Skin epidermis (tissue), 12 donors: Measurements from ENCODE around the gene UGT1A1.

Experiments
- H3K27ac ChIP-seq, 21 experiments: fragments of 200-600 bp; sonication (generic) in 11 of 21; one replicate each; pipeline ENCODE4 v1.5.0; 2020; ENCODE audit warnings: mild to moderate bottlenecking in 3 of 21, inconsistent platforms in 2 of 21, moderate library complexity in 2 of 21
- H3K4me3 ChIP-seq, 7 experiments: fragments of 200-600 bp; sonication (generic) in 2 of 7; one replicate each; pipeline ENCODE4 v1.5.0; 2020; ENCODE audit warnings: inconsistent platforms in 2 of 7, mild to moderate bottlenecking in 2 of 7, moderate library complexity in 1 of 7

The UGT1A1 gene

DNA sequence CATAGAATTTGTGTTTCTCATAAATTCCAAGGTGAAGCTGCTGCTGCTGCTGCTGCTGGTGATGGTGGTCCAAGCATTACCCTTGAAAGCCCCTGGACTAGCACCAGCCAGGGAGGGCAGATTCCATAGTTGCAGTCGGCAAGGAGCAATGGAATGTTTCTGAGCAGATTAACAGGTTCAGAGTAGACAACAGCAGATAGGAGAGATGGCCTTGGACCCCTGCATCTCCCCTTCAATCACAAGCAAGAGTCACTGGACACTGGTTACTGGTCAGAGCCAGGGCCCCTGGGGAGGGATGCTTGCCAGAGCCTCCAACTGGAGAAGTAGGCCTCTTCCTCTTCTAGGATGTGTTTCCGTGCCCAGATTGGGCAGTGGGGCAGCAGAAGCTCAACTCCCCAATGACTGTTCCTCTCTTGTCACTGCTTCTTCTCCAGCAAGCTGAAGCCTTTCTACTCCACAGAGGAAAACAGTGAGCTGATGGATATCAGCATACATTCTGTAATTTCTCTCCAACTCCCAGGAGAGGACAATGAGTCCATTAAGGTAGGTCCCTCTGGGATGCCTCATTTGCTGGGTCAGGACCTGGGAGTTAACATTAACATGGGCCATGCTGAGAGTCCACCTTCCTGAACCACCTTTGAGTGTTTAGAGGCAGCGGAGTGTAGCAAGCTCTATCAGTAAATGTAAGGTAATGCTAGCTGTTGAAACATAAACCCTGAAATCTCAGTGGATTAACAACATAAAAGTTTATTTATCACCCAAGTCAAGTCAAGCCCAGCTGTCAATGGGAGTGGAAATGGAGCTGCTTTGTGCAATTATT, 53.4 kb downstream of the UGT1A1 start:
- Histone ChIP-seq H3K27ac (no peak overlapping the region), H3K4me3 (no peak overlapping the region)

DNA sequence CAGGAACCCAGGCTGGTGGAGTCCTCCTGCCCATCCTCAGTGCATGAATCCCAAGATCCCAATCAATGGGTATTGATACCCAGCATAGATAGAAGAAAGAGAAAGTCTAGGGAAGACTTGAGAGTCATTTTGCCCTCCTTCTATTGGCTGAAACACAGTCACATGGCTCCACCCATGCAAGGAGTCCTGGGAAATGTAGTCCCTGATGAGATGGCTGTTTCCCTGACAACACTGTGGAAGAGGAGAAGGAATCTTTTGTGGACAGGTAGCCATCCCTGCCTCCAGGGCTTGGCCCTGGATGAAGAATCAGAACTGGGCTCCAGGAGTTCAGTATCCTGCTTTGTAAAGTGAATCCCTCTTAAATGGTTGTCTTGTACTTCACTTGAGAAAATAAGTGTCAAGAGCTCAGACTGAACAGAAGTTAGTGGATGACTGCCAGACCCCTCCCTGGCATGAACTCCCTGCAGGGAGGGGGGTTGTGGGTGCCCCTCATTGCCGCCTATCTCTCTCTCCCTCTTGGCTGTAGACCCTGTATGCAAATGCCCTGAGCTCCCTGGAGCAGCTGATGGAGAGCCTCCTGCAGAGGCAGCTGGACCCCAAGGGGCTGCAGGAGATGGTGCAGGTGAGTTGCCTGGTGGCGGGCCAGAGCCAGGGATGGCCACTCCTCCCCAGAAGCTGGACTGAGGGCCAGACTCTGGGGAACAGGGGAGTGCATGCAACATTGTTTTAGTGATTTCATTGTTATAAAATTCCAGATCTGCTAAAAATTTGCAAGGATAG, 54.2 kb downstream of the UGT1A1 start:
- no peak overlapping the region for H3K4me3 ChIP-seq
- H3K27ac ChIP-seq = no peak overlapping the region

DNA sequence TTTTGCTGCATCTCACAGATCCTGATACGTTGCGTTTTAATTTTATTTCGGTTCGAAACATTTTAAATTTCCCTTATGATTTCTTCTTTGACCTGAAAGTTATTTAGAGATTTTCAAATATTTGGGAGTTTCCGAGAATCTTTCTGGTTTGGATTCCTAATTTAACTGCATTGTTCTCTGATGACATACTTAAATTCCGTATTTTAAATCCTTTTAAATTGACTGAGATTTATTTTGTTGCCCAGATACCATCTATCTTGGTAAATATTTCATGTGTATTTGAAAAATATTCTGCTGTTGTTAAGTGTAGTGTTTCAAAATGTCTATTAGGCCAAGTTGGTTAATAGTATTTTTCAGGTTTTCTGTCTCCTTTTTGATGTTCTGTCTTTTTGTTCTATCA, 55.8 kb downstream of the UGT1A1 start:
- H3K27ac ChIP-seq = no peak overlapping the region
- H3K4me3 ChIP-seq = no peak overlapping the region

DNA sequence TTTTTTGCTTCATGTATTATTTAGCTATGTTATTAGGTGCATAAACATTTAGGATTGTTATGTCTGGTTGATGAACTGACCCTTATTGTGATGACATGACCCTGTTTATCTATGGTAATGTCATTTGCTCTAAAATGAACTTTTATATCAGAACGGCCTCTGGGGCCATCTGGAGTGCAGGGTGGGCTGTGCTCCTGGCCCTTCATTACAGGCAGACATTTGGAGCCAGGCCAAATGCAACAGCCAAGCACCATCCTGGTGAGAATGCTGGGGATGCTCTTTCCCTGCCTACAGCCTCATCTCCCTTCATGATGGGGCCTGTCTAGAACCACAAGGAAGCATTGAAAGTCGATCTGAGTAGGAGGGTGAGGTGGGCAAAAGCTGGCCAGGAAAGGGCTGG, 56.3 kb downstream of the UGT1A1 start:
- no peak overlapping the region for H3K4me3 ChIP-seq
- no peak overlapping the region for H3K27ac ChIP-seq

DNA sequence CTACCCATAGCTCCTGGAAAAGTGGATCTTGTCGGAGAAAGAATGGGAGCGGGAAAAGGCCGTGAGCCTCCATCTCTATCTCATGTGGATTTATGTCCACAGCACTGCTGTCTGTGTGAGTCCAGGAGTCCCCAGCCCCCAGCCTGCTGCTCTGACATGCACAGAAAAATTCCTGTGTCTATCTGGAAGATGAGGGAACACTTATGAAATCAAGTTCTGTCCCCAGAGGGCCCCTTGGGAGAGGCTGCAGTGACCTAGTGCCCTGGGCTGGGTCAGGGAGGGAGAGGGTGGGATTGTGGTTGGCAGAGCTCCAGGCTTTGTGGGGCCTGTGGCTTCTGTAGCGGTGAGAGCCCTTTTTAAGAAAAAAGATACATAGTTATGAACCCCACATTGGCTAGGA, 56.7 kb downstream of the UGT1A1 start:
- no peak overlapping the region for H3K27ac ChIP-seq

DNA sequence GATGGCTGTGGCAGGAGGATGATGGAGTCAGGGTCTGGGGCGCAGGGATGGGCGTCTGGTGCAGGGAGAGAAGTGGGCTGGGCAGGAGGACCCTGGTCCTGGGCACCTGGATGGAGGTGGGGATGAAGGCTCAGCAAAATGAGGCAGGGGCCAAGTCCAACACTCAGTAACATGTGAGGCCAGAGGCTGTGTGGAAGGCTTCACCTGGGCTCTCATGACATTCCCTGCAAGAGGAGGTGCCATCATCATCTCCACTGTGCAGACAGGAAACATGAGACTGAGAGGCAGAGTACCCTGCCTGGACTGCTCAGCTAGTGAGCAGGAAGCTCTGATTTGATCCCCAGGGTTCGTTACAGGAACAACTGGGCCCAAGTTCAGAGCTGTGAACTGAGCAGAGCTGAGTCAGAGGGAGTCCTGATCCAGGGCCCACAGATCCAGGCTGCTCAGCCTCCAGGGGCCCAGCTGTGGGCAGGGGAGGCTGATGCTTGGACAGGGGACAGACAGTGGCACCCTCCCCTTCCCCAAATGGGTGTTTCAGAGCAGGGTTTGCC, 57.4 kb downstream of the UGT1A1 start:
- Histone ChIP-seq H3K27ac (no peak overlapping the region), H3K4me3 (no peak overlapping the region)

More for the DNA sequence above, 56.7 kb downstream of the UGT1A1 start:
- H3K4me3 ChIP-seq = no peak overlapping the region

DNA sequence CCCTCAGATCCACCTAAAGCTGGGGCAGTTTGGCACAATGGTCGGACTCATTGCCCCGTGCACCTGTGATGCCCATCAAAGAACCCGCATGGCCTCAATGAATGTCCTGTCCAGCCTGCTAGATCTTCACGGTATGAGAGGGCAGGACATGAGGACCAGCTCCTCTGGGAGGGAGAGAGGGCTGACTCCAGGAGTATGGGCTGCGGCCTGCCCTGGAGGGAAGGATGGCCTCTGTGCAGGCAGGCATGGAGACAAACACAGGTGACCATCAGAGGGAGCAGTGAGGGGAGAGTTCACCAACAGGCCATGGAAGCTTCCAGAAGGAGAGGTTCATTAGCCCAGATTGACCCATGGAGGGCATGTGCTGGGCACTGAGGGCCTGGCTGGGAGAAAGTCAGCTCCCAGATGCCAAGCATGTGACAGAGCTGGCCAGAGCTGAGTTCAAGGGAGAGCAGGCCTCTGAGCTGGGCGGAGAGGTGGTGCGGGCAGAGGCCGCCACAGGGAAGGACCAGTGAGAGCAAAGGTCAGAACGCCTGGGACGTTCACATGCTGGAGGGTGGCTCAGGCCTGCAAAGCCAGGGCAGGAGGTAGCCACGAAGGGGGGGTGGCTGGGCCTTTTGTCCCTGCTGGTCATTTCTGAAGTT, 58.0 kb downstream of the UGT1A1 start:
- no peak overlapping the region for H3K27ac ChIP-seq

DNA sequence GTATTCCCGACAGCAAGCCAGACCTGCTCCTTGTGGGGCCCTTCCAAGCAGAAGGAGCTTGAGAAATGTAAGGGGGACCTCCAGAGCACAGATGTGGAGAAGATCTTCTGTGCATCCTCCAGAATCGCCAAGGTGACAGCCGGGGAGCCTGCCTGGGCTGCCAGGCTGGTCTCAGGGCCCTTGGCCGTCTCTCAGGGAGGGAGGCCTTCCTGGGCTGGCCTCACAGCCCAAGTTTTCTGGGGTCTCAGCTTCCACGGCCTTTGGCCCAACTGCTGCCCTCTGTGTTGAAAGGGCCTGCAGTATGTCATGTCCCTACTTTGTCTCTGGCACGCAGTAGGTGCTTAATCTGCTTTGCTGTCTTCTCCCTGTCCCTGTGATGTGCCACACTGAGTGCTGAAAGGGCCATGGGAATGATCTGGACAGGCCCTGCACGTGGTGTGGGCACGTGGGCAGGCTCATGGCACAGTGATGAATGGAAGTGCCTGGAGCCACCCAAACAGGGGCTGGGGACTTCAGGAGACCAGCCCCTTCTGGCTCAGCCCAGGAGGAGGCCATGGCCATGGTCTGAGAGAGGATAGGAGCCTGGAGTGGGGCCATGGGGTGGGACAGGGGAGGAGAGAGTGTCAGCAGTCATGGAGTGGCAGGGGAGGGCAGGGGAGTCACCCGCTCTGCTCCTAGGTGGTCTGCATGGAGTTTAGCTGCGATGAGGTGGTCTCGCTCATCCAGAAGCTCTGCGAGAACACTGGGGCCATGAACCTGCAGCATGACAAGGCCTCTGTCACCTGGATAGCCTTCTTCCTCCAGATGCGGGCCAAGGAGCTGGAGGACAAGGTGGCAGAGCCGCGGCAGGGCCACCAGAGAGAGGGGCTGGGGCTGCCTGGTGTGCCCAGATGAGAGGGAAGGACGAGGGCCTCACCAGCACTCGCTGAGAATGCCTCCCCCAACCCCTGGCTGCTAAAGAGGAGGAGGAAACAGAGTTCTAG, 58.9 kb downstream of the UGT1A1 start:
- H3K4me3 ChIP-seq = no peak overlapping the region
- H3K27ac ChIP-seq = no peak overlapping the region

More for the DNA sequence above, 58.0 kb downstream of the UGT1A1 start:
- no peak overlapping the region for H3K4me3 ChIP-seq

DNA sequence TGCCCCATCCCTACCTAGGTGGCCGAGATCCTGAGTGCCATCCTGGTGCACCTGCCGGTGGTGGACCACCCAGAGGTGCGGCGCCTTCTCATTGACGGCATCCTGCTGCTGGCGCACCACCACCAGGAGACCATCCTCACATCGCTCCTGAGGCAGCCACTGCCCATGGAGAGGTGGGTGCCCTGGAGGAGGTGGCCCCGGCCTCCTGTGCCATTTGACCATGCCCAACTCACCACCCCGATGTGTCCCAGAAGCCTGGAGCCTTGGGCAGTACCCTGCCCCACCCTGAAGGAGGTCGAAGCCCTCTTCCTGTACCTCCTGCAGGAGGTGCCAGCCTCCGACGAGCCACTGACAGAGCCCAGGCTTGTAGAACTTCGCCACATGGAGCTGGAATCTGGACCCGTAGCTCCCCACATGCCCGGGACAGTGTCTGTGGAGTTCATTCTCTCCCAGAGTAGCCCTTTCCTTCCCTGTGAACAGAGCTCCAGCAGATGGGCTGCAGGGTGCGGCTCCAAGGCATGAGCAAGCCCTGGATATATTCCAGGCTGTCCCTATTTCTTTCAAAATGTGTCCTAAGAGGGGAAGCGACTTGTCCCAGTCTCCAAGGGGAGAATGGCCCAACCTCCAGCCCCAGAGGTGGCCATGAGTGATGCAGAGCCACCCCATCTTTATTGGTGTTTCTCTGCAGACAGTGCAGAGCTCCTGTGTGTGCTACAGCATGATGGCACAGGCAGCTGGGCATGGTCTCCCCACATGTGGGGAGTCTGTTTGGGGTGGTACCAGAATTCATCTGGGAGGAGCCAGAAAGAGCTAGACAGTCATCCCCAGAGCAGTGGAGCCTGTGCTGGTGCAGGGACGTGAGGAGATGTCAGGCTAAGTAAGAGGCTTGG, 60.1 kb downstream of the UGT1A1 start:
- Histone ChIP-seq H3K27ac (no peak overlapping the region), H3K4me3 (no peak overlapping the region)

DNA sequence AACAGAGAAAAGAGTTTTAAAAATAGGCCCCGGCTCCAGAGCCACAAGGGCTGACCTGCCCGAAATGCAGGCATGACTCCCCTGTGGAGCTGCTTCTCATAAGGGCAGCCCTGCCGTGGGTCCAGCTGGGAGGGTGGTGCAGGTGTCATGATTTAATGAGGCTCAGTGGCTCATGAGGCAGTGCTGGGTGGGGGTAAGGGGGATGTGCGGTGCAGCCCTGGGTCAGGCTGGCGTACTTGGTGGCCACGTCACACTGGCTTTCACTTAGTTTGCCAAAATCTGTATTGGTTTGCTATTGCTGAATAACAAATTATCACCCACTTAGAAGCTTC, 60.7 kb downstream of the UGT1A1 start:
- Histone ChIP-seq H3K27ac (no peak overlapping the region), H3K4me3 (no peak overlapping the region)

DNA sequence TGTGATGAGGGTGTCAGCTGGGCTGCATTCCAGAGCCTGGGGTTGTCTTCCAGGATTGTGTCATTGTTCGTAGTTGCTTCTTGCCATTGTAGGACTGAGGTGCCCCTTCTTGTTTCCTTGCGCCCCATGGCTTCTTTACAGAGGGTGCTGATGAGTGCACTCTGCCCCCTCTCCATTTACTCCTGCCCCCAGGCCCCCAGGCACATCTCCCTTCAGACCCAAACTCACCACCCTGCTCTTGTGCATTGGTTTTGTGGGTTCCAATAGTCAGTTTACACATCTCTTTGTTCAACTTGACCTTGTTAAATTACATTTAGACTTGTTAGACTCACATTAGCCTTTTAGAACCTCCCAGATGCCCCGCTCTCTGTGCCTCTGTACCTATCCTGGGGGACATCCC, 61.1 kb downstream of the UGT1A1 start:
- H3K27ac ChIP-seq = no peak overlapping the region
- H3K4me3 ChIP-seq = no peak overlapping the region

DNA sequence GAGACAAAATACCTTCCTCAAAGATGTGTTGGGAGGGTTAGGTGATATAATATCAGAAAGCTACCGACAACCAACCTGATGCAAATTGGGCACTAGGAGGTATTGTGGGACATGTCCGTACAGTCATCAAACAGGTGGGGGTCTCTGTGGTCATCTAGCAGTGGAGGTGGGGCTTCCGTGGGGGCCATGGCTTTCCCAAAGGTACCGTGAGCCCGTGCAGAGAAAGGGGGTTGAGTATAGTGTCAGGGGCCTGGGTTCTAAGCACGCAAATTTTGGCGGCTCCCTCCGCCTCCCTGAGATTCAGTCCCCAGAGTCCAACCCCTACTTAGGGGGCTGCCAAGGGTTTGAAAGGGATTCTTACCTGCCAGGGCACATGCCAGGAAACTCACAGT, 61.6 kb downstream of the UGT1A1 start:
- Histone ChIP-seq H3K4me3 (no peak overlapping the region), H3K27ac (no peak overlapping the region)

DNA sequence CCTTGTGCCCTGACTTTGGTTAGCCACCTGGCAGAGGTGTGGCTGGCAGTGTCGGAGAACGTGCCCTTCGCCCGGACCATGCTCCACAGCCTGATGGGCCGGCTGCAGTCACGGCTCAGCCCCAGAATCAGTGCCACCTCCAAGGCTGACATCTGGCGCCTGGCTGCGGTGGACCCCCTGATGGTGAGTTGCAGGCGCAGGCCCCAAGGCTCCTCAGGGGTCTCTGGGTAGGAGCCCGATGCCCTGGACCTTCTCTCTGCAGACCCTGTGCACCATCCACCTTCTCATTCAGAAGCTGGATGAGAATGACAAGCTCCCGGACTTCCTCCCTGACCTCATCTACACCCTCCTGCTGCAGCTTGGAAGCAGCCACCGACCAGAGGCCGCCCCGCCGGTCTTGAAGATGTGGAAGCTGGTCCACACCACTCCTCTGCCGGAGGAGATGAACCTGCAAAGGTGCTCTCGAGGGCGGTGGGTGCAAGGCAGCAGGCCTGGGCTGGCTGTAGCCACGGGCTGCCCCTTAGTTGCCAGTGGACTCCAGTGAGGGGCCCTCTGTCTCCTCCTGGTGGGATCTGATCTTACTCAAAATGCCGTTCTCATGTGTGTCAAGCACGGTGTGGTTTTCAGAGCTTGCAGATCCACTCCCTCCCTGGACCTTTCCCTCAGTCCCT, 62.2 kb downstream of the UGT1A1 start:
- Histone ChIP-seq H3K4me3 (no peak overlapping the region), H3K27ac (no peak overlapping the region)
